MM.1S (cell line): ENCODE measurements around the gene FRY.

Experiments
- DNase-seq: peaks from one replicate; pipeline ENCODE4 v3.0.0-alpha.2; 2015
- H2AFZ ChIP-seq: fragments of 300-600 bp; sonication (generic); 2 replicates; pipeline ENCODE4 v1.6.0; 2016; ENCODE audit warnings: antibody characterized with exemption, low read length
- H3F3A ChIP-seq: fragments of 300-600 bp; sonication (generic); 2 replicates; pipeline ENCODE4 v1.6.1; 2016; ENCODE audit warnings: mild to moderate bottlenecking, antibody characterized with exemption, low read length, moderate library complexity, mixed read lengths; ENCODE audit not compliant: insufficient read depth
- H3K27ac ChIP-seq: fragments of 300-600 bp; sonication (generic); 2 replicates; pipeline ENCODE4 v1.5.1; 2016; ENCODE audit warnings: mild to moderate bottlenecking, low read length
- H3K27me3 ChIP-seq: fragments of 300-600 bp; sonication (generic); replicated peaks from 2 replicates; pipeline ENCODE4 v1.6.0; 2016; ENCODE audit warnings: low read length; ENCODE audit not compliant: insufficient read depth
- H3K36me3 ChIP-seq: fragments of 300-600 bp; sonication (generic); replicated peaks from 2 replicates; pipeline ENCODE4 v1.6.1; 2016; ENCODE audit warnings: mild to moderate bottlenecking, low read length, mixed read lengths; ENCODE audit not compliant: insufficient read depth
- H3K4me1 ChIP-seq: fragments of 300-600 bp; sonication (generic); 2 replicates; pipeline ENCODE4 v1.6.1; 2016; ENCODE audit warnings: low read length, mixed read lengths
- H3K4me2 ChIP-seq: fragments of 300-600 bp; sonication (generic); 2 replicates; pipeline ENCODE4 v1.6.0; 2016; ENCODE audit warnings: low read depth, low read length
- H3K4me3 ChIP-seq: fragments of 300-600 bp; sonication (generic); 2 replicates; pipeline ENCODE4 v1.5.1; 2016; ENCODE audit warnings: low read length, mixed read lengths
- H3K79me2 ChIP-seq: fragments of 300-600 bp; sonication (generic); 2 replicates; pipeline ENCODE4 v1.6.1; 2016; ENCODE audit warnings: mixed run types, low read length, mixed read lengths
- H3K9ac ChIP-seq: fragments of 300-600 bp; sonication (generic); 2 replicates; pipeline ENCODE4 v1.6.1; 2016; ENCODE audit warnings: low read length, mixed read lengths
- H3K9me2 ChIP-seq: fragments of 300-600 bp; sonication (generic); replicated peaks from 2 replicates; pipeline ENCODE4 v1.6.1; 2016; ENCODE audit warnings: mild to moderate bottlenecking, low read length, mixed read lengths; ENCODE audit not compliant: insufficient read depth
- H3K9me3 ChIP-seq: fragments of 300-600 bp; sonication (generic); replicated peaks from 2 replicates; pipeline ENCODE4 v1.6.1; 2016; ENCODE audit warnings: mild to moderate bottlenecking, low read length, mixed read lengths; ENCODE audit not compliant: insufficient read depth
- H4K20me1 ChIP-seq: fragments of 300-600 bp; sonication (generic); 2 replicates; pipeline ENCODE4 v1.6.1; 2016; ENCODE audit warnings: mild to moderate bottlenecking, low read length, moderate library complexity, mixed read lengths; ENCODE audit not compliant: insufficient read depth
- EZH2 ChIP-seq: fragments of 300-600 bp; sonication (generic); optimal IDR thresholded peaks from 2 replicates; pipeline ENCODE3; 2017; ENCODE audit warnings: low read depth, mild to moderate bottlenecking, antibody characterized with exemption, low read length, mixed read lengths
- EZH2phosphoT487 ChIP-seq: fragments of 300-600 bp; sonication (generic); IDR thresholded peaks from 2 replicates; pipeline ENCODE4 v1.6.1; 2018; ENCODE audit warnings: antibody characterized with exemption, low read length
- TF ChIP-seq, protein P1 (sequence below): fragments of 300-600 bp; sonication (generic); IDR thresholded peaks from 2 replicates; pipeline ENCODE4 v1.5.1; 2016; ENCODE audit warnings: antibody characterized with exemption, low read length, mixed read lengths

FRY gene

DNA sequence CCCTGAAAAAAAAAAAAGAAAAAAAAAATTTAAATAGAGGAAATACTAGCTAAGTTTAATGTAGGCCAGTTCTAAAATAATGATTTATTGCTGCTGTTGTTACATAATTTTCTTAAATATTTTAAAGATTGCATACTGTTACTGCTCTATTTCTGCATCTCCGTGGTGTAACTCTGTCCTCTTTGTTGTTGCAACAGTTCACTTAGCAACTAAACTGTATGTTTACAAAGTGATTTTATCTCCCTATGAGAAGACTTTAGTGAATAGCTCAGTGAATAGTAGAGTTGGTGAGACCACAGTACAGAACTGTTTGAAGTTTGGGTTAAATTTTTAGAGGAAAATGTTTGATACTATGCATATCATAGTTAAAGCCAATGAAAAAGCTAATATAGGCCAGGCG is 303.1 kb downstream of the FRY start:
- Histone ChIP-seq H3K79me2 (no peaks in the 10 kb centered on the region), H3K27me3 (no peaks in the 10 kb centered on the region), H3K4me1 (no peaks in the 10 kb centered on the region), H3K27ac (no peak overlapping the region), H3K9me3 (no peaks in the 10 kb centered on the region), H3K4me3 (no peak overlapping the region), H3F3A (no peaks in the 10 kb centered on the region), H3K9ac (no peak overlapping the region), H3K4me2 (no peak overlapping the region), H3K9me2 (no peaks in the 10 kb centered on the region), H4K20me1 (no peaks in the 10 kb centered on the region), H2AFZ (no peak overlapping the region), H3K36me3 (no peaks in the 10 kb centered on the region)
- no peak for DNase-seq
- TF ChIP-seq EZH2 (no peak), EZH2phosphoT487 (no peak)
- TF ChIP-seq, protein P1, sequence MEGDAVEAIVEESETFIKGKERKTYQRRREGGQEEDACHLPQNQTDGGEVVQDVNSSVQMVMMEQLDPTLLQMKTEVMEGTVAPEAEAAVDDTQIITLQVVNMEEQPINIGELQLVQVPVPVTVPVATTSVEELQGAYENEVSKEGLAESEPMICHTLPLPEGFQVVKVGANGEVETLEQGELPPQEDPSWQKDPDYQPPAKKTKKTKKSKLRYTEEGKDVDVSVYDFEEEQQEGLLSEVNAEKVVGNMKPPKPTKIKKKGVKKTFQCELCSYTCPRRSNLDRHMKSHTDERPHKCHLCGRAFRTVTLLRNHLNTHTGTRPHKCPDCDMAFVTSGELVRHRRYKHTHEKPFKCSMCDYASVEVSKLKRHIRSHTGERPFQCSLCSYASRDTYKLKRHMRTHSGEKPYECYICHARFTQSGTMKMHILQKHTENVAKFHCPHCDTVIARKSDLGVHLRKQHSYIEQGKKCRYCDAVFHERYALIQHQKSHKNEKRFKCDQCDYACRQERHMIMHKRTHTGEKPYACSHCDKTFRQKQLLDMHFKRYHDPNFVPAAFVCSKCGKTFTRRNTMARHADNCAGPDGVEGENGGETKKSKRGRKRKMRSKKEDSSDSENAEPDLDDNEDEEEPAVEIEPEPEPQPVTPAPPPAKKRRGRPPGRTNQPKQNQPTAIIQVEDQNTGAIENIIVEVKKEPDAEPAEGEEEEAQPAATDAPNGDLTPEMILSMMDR: no peak

DNA sequence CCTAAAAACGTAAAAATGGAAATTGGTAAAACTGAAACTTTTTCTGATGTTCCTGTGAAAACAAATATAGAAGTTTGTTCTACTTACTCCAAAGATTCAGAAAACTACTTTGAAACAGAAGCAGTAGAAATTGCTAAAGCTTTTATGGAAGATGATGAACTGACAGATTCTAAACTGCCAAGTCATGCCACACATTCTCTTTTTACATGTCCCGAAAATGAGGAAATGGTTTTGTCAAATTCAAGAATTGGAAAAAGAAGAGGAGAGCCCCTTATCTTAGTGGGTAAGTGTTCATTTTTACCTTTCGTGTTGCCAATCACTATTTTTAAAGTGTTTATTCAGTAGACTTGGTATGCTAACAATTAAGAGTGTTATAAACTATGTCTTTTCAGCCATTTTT is 309.3 kb downstream of the FRY start:
- H3K9me3 ChIP-seq: no peaks in the 10 kb centered on the region
- no peaks in the 10 kb centered on the region for H3K36me3 ChIP-seq
- H3K9ac ChIP-seq: no peak overlapping the region
- no peaks in the 10 kb centered on the region for H3K27me3 ChIP-seq
- H3K4me2 ChIP-seq: no peak overlapping the region
- no peaks in the 10 kb centered on the region for H3K9me2 ChIP-seq
- H3K4me3 ChIP-seq: no peak overlapping the region
- H3K79me2 ChIP-seq: no peaks in the 10 kb centered on the region
- H3K4me1 ChIP-seq: no peaks in the 10 kb centered on the region
- no peak overlapping the region for H3K27ac ChIP-seq
- TF ChIP-seq, protein P1: no peak
- TF ChIP-seq EZH2 (no peak), EZH2phosphoT487 (no peak)
- H2AFZ ChIP-seq: no peak overlapping the region
- no peaks in the 10 kb centered on the region for H4K20me1 ChIP-seq
- DNase-seq: no peak
- no peaks in the 10 kb centered on the region for H3F3A ChIP-seq

DNA sequence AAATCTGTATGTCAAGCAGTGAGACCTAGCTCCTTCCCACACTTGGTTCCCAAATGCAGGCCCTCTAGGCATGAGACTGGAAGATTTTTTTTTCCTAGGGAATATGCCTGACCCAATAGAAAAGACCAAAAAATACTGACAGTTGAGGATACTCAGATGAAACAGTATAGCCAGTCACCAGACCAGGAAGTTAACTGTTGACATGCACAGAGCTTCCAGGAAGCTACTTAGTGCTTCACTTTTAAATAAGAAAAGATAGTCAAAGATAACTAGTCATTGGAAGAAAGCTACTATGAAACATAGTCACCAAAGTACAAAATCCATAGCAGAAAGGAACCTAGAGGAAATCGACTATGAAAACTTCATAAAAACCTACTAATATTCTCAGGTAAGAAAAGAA is 316.1 kb downstream of the FRY start:
- no peaks in the 10 kb centered on the region for H3K9me3 ChIP-seq
- H4K20me1 ChIP-seq: no peaks in the 10 kb centered on the region
- no peaks in the 10 kb centered on the region for H3K4me1 ChIP-seq
- H3K27me3 ChIP-seq: no peaks in the 10 kb centered on the region
- H3F3A ChIP-seq: no peaks in the 10 kb centered on the region
- no peak overlapping the region for H3K27ac ChIP-seq
- H2AFZ ChIP-seq: no peak overlapping the region
- no peak for DNase-seq
- H3K36me3 ChIP-seq: no peaks in the 10 kb centered on the region
- no peak overlapping the region for H3K4me3 ChIP-seq
- no peak overlapping the region for H3K4me2 ChIP-seq
- no peaks in the 10 kb centered on the region for H3K9me2 ChIP-seq
- H3K9ac ChIP-seq: no peak overlapping the region
- no peaks in the 10 kb centered on the region for H3K79me2 ChIP-seq
- TF ChIP-seq EZH2phosphoT487: no peak
- TF ChIP-seq, protein P1: no peak
- no peak for TF ChIP-seq EZH2
